GM18499 (cell line): Measurements from ENCODE around the gene RBM26.
"Not testable (repeated sequence)": the region's sequence is repeated elsewhere in the genome, so short reads cannot be mapped to it uniquely, and the experiment has no call there.

ENCODE experiments used
- ATAC-seq: cut with Tn5 transposase; IDR thresholded peaks from one replicate; pipeline ENCODE4 v1.9.1; 2021; ENCODE audit warnings: moderate number of reproducible peaks; ENCODE audit not compliant: insufficient read depth, unreplicated experiment

Gene RBM26

DNA sequence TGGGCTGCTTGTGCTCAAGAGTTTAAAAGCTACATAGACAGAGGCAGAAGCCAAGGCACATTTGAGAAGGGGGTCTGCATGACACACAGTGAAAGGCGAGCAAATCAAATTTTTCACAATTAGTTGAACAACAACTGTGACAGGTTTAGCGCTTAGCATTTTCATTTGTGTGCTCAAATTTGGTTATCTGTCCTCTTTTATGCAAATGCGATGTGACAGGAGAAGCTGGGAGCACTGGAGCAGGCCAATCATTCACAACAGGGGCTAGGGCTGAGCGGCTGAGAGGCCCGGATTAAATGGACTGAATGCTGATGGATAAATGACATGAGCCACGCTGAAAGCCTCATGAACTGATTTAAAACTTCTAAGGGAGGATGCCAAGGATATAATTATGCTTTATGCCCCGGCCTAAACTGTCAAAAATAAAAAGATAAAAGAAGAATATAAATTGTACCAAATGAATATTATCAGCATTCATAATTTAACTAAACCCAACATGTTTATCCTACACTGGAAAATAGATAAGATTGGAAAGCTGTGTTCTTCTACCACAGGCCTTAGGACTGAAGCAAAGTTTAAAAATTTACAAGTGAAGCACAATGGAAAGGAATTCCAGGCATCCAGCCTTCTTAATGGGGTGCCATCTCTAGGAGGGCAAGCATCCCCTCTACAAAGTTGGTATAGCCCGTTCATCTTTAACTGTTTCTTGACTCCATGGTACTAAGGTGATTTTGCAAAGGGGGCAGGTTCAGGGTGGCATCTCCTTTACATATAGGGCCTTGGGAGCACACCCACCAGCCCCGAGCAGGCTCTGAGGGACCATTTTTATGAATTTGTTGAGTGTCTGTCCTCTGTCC, 117.9 kb downstream of the RBM26 start:
- no peak for ATAC-seq

DNA sequence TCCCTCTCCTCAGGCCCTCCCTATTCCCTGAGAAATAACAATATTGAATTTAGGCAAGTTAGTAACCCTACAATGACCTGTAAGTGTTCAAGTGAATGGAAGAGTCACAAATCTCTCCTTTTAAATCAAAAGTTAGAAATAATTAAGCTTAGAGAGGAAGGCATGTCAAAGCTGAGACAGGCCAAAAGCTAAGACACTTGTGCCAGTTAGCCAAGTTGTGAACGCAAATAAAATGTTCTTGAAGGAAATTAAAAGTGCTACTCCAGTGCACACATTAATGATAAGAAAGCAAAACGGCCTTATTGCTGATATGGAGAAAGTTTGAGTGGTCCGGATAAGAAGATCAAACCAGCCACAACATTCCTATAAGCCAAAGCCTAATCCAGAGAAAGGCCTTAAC, 120.9 kb downstream of the RBM26 start:
- ATAC-seq: no peak

- no peak for ATAC-seq
These were observed 122.3 kb downstream of the RBM26 start for GRCh38 chr13:79283742-79284141.

GRCh38 chr13:79282976-79283375, 123.1 kb downstream of the RBM26 start:
- ATAC-seq: no peak

DNA sequence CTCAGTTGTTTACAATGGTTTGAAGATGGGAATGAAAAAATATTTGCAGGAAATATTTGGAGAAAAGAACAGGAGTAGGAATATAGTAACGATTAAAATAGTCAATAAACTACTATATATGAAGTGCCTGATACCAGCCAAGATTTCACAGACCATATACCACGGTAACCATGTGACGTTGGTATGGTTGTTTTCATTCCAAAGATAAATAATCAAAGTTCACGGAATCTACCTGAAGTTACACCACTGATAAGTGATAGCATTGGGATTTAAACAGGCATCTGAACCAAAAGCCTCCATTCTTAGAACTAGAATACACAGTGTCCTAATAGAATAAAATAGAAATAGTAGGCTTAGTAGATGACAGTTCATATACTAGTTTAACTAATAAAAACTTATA, 123.5 kb downstream of the RBM26 start:
- ATAC-seq: no peak

DNA sequence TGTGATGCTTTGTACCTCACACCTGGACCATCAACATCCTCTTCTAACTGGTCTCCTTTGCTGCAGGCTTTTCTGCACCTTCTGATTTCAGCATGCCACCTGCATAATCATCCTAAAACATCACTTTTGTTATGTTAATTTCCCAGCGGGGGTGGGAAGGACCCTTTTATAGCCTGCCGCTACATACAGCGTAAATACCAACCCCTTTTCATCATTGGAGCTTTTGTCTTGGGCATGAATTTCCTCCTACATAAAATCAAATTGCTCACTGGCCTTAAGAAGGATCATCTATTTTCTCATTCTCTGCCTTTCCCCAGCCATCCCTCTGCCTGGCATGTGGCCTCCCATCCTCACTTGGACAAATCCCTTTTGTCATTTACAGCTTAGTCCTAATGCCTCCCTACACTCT, 124.7 kb downstream of the RBM26 start:
- no peak for ATAC-seq

- ATAC-seq: not testable (repeated sequence)
These were observed 126.3 kb downstream of the RBM26 start for GRCh38 chr13:79279735-79280134.

DNA sequence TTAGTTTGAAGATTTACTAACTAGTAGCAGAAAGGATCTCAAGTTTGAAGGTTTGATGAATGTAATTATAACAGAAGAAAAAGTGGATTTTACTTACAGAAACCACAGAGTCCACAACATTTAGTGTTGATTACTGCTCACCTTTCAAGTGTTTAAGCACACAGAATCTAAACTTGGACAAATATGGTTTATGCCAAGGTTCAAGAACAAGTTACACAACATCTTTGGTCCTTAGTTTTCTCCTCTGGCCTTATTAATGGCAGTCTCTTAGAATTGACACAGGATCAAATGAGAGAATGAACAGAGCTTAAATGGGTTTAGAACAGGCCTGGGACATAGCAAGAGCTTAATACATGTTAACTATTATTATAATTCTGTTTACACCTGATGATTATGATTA, 133.0 kb downstream of the RBM26 start:
- no peak for ATAC-seq

DNA sequence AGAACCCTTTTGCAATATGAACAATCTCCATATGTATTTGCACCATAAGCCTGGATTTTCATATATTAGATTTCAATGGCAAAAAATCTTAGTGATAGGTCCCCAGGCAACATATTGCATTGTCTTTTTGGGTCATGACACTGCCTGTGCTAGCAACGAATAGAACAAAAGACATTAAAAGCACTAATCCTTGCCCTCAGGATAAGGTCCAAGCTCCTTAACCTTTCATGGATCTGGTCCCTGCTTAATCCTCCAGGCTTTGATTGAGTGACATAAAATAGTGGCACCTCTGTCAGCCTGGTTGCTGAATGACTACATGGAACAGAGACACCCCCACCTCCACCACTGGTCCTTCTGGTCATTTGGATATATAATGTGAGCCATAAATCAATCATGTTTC, 134.4 kb downstream of the RBM26 start:
- ATAC-seq: no peak

GRCh38 chr13:79270859-79271258, 135.2 kb downstream of the RBM26 start:
- no peak for ATAC-seq
